Esophagus muscularis mucosa (tissue), 4 donors: ENCODE results near the gene CMTM8. TPM values are rescaled to one million over a fixed set of nuclear protein-coding genes. Genes with fewer than 3 reads are reported as not detected.

ENCODE experiments used
- DNase-seq: peaks from one replicate; pipeline ENCODE4 v3.0.0-alpha.2; 2017; ENCODE audit errors: extremely low spot score
- H3K27ac ChIP-seq, 4 donors: fragments of 200-600 bp; sonication (generic); replicated peaks in 1 of 4; 1 replicate in 3 of 4; 2 replicates in 1 of 4; pipeline ENCODE4 v1.5.1; 2016 to 2019; ENCODE audit warnings: mild to moderate bottlenecking in 1 of 4
- H3K27me3 ChIP-seq, 4 donors: fragments of 200-600 bp; sonication (generic); one replicate each; pipeline versions ENCODE4 v1.5.1 to v1.6.0; 2016 to 2019
- H3K36me3 ChIP-seq, 4 donors: fragments of 200-600 bp; sonication (generic); one replicate each; pipeline ENCODE4 v1.5.1; 2016 to 2019
- H3K4me1 ChIP-seq, 4 donors: fragments of 200-600 bp; sonication (generic); one replicate each; pipeline ENCODE4 v1.5.1; 2016 to 2019
- H3K4me3 ChIP-seq, 4 donors: fragments of 200-600 bp; sonication (generic); 1 replicate in 2 of 4; 2 replicates in 2 of 4; pipeline ENCODE4 v1.5.1; 2016 to 2019; ENCODE audit warnings: mild to moderate bottlenecking in 4 of 4, moderate library complexity in 1 of 4
- H3K9me3 ChIP-seq, 4 donors: fragments of 200-600 bp; sonication (generic); 1 replicate in 3 of 4; 2 replicates in 1 of 4; pipeline ENCODE4 v1.5.1; 2016 to 2019
- CTCF ChIP-seq, 3 experiments: fragments of 200-600 bp in 2 of 3; fragments of 450-650 bp in 1 of 3; sonication (generic) in 2 of 3; IDR thresholded peaks; one replicate each; pipeline ENCODE4 v1.5.1; 2017 to 2019; ENCODE audit warnings: antibody characterized with exemption in 3 of 3, mild to moderate bottlenecking in 2 of 3, moderate library complexity in 1 of 3
- EP300 ChIP-seq: sonication (generic); formaldehyde crosslinking; IDR thresholded peaks from one replicate; pipeline ENCODE4 v1.6.1; 2017; ENCODE audit warnings: antibody characterized with exemption
- POLR2A ChIP-seq: fragments of 450-650 bp; IDR thresholded peaks from one replicate; pipeline ENCODE4 v1.6.1; 2017; ENCODE audit warnings: antibody characterized with exemption, moderate library complexity, mild to moderate bottlenecking, low read depth
- POLR2AphosphoS5 ChIP-seq, 2 donors: sonication (generic); formaldehyde crosslinking; IDR thresholded peaks; one replicate each; pipeline ENCODE4 v1.6.1; 2017; ENCODE audit warnings: antibody characterized with exemption in 2 of 2
- WGBS: methylation state at CpG from one replicate; pipeline ENCODE4 v1.1.5; 2018; 5-methylcytosine and 5-hydroxymethylcytosine counted together
- intact Hi-C: fragments of 100-400 bp; cut with DNase I; formaldehyde crosslinking; loops from one replicate; pipeline ENCODE4 v1.15.1; 2023
- total RNA-seq, 4 donors: library from RNA; depleted of rRNA; stranded (reverse); fragments of >200 nt; gene quantifications; one replicate each; pipeline versions ENCODE4 v1.1.0 to v1.2.1, GENCODE V29; 2016

The CMTM8 gene
- total RNA-seq, 4 donors from 2014 or later: 1.7 to 4.2 (median 3.8) TPM

GRCh38 chr3:32255345-32255744, 16.9 kb downstream of the CMTM8 start:
- Histone ChIP-seq H3K4me3 (no peak overlapping the region), H3K27me3 (no peaks in the 10 kb centered on the region), H3K9me3 (peaks cover 0 to 12% (median 6%) of the 10 kb centered on the region in 4 donors), H3K27ac (no peak overlapping the region), H3K4me1 (no peaks in the 10 kb centered on the region), H3K36me3 (no peaks in the 10 kb centered on the region)
- no peak for DNase-seq
- TF ChIP-seq POLR2A: no peak
- no peak for TF ChIP-seq CTCF (IDR thresholded peaks at IDR 0.05)
- intact Hi-C loops: no loop called here
- WGBS: 74% methylated on average over 2 of the region's 2 CpGs

- H3K9me3 ChIP-seq: peaks cover 0 to 12% (median 6%) of the 10 kb centered on the region in 4 donors
- no peaks in the 10 kb centered on the region for H3K4me1 ChIP-seq
- 93% methylated on average over 3 of the region's 3 CpGs for WGBS
- no peak overlapping the region for H3K4me3 ChIP-seq
- no peaks in the 10 kb centered on the region for H3K27me3 ChIP-seq
- H3K36me3 ChIP-seq: no peaks in the 10 kb centered on the region
- H3K27ac ChIP-seq: no peak overlapping the region
- no peak for TF ChIP-seq POLR2A
- TF ChIP-seq CTCF (IDR thresholded peaks at IDR 0.05): no peak
- TF ChIP-seq POLR2AphosphoS5 (IDR thresholded peaks at IDR 0.05): no peak
- TF ChIP-seq EP300: no peak
- intact Hi-C loops: no loop called here
- peak; percentile 37 for DNase-seq
Measured at GRCh38 chr3:32256206-32256605, 17.7 kb downstream of the CMTM8 start.

GRCh38 chr3:32257042-32257441, 18.6 kb downstream of the CMTM8 start:
- Histone ChIP-seq H3K36me3 (no peaks in the 10 kb centered on the region), H3K27ac (no peak overlapping the region), H3K4me1 (no peaks in the 10 kb centered on the region), H3K4me3 (no peak overlapping the region), H3K27me3 (no peaks in the 10 kb centered on the region), H3K9me3 (peaks cover 0 to 12% (median 6%) of the 10 kb centered on the region in 4 donors)
- intact Hi-C loops: no loop called here
- no peak for TF ChIP-seq POLR2A
- no peak for TF ChIP-seq EP300
- no peak for TF ChIP-seq CTCF (IDR thresholded peaks at IDR 0.05)
- no peak for TF ChIP-seq POLR2AphosphoS5 (IDR thresholded peaks at IDR 0.05)
- peak; percentile 5 for DNase-seq
- 76% methylated on average over 3 of the region's 3 CpGs for WGBS

GRCh38 chr3:32257641-32258438, 19.4 kb downstream of the CMTM8 start:
- Histone ChIP-seq H3K27me3 (no peaks in the 10 kb centered on the region), H3K9me3 (peaks cover 0 to 12% (median 6%) of the 10 kb centered on the region in 4 donors), H3K4me1 (no peaks in the 10 kb centered on the region), H3K27ac (no peak overlapping the region), H3K4me3 (no peak overlapping the region), H3K36me3 (no peaks in the 10 kb centered on the region)
- TF ChIP-seq POLR2AphosphoS5 (IDR thresholded peaks at IDR 0.05) (no peak), EP300 (no peak), POLR2A (no peak), CTCF (IDR thresholded peaks at IDR 0.05) (no peak)
- peak; percentile 45 for DNase-seq
- 77% methylated on average over 6 of the region's 6 CpGs for WGBS
- intact Hi-C loops: no loop called here

- intact Hi-C loops: no loop called here
- Histone ChIP-seq H3K4me1 (no peaks in the 10 kb centered on the region), H3K4me3 (no peak overlapping the region), H3K27me3 (no peaks in the 10 kb centered on the region), H3K9me3 (peaks cover 0 to 10% (median 5%) of the 10 kb centered on the region in 4 donors), H3K36me3 (no peaks in the 10 kb centered on the region), H3K27ac (no peak overlapping the region)
- no peak for TF ChIP-seq EP300
- no peak for TF ChIP-seq POLR2A
- 96% methylated on average over 17 of the region's 17 CpGs for WGBS
- no peak for DNase-seq
Measured at GRCh38 chr3:32258869-32259268, 20.4 kb downstream of the CMTM8 start.
